H9 (cell line): ENCODE results near the gene CCDC148. TPM values are rescaled to one million over a fixed set of nuclear protein-coding genes. Genes with fewer than 3 reads are reported as not detected.

ENCODE experiments used
- DNase-seq: peaks from one replicate; pipeline ENCODE4 v3.0.0-alpha.2; 2017
- H2AFZ ChIP-seq: one replicate; pipeline ENCODE4 v1.6.1; 2013; ENCODE audit warnings: mild to moderate bottlenecking, low read length, control low read depth, moderate library complexity
- H2AK5ac ChIP-seq: 2 replicates; pipeline ENCODE4 v1.6.1; 2013; ENCODE audit warnings: low read length, control low read depth, mixed read lengths; ENCODE audit not compliant: insufficient read length
- H2BK120ac ChIP-seq: one replicate; pipeline ENCODE4 v1.6.1; 2013; ENCODE audit warnings: low read depth, mild to moderate bottlenecking, low read length, control low read depth, inconsistent platforms; ENCODE audit not compliant: poor library complexity, severe bottlenecking
- H2BK12ac ChIP-seq: 2 replicates; pipeline ENCODE4 v1.6.1; 2013; ENCODE audit warnings: low read length, control low read depth, mixed read lengths, low read depth; ENCODE audit not compliant: insufficient read length
- H2BK15ac ChIP-seq: 2 replicates; pipeline ENCODE4 v1.6.1; 2013; ENCODE audit warnings: low read depth, low read length, control low read depth
- H2BK20ac ChIP-seq: one replicate; pipeline ENCODE4 v1.6.1; 2013; ENCODE audit warnings: low read depth, mild to moderate bottlenecking, low read length, control low read depth, inconsistent platforms; ENCODE audit not compliant: poor library complexity, severe bottlenecking
- H2BK5ac ChIP-seq: 2 replicates; pipeline ENCODE4 v1.6.1; 2013; ENCODE audit warnings: low read length, control low read depth, mixed read lengths; ENCODE audit not compliant: insufficient read length
- H3K14ac ChIP-seq: 2 replicates; pipeline ENCODE4 v1.6.1; 2013; ENCODE audit warnings: low read length, control low read depth; ENCODE audit not compliant: insufficient read depth
- H3K18ac ChIP-seq: 2 replicates; pipeline ENCODE4 v1.6.1; 2013; ENCODE audit warnings: low read depth, mild to moderate bottlenecking, mixed read lengths, low read length, control low read depth; ENCODE audit not compliant: insufficient read length
- H3K23ac ChIP-seq: 2 replicates; pipeline ENCODE4 v1.6.1; 2013; ENCODE audit warnings: low read length, control low read depth, mixed read lengths, low read depth; ENCODE audit not compliant: insufficient read length
- H3K23me2 ChIP-seq: 2 replicates; pipeline ENCODE4 v1.6.1; 2013; ENCODE audit warnings: low read depth, mild to moderate bottlenecking, mixed read lengths, low read length, control low read depth; ENCODE audit not compliant: insufficient read length, poor library complexity, severe bottlenecking
- H3K27ac ChIP-seq: 2 replicates; pipeline ENCODE4 v1.5.1; 2013; ENCODE audit warnings: low read length, control low read depth, mixed read lengths, low read depth; ENCODE audit not compliant: insufficient read length
- H3K27me3 ChIP-seq: 2 replicates; pipeline ENCODE4 v1.6.1; 2013; ENCODE audit warnings: low read length, control low read depth, inconsistent platforms; ENCODE audit not compliant: insufficient read depth
- H3K4ac ChIP-seq: 2 replicates; pipeline ENCODE4 v1.6.1; 2013; ENCODE audit warnings: low read depth, mild to moderate bottlenecking, control low read depth, inconsistent platforms, low read length, moderate library complexity
- H3K4me1 ChIP-seq: 2 replicates; pipeline ENCODE4 v1.6.1; 2013; ENCODE audit warnings: low read length, control low read depth, inconsistent platforms; ENCODE audit not compliant: insufficient read depth
- H3K4me2 ChIP-seq: 2 replicates; pipeline ENCODE4 v1.6.1; 2013; ENCODE audit warnings: low read length, control low read depth, mixed read lengths; ENCODE audit not compliant: insufficient read length, insufficient read depth
- H3K56ac ChIP-seq: 2 replicates; pipeline ENCODE4 v1.6.1; 2013; ENCODE audit warnings: low read depth, mild to moderate bottlenecking, mixed read lengths, low read length, control low read depth; ENCODE audit not compliant: insufficient read length
- H3K79me1 ChIP-seq: 2 replicates; pipeline ENCODE4 v1.6.1; 2013; ENCODE audit warnings: low read depth, mild to moderate bottlenecking, moderate library complexity, low read length, control low read depth, inconsistent platforms; ENCODE audit not compliant: insufficient read depth, poor library complexity, severe bottlenecking
- H3K79me2 ChIP-seq: 2 replicates; pipeline ENCODE4 v1.6.1; 2013; ENCODE audit warnings: low read length, control low read depth, inconsistent platforms; ENCODE audit not compliant: insufficient read depth
- H3K9ac ChIP-seq: 2 replicates; pipeline ENCODE4 v1.6.1; 2013; ENCODE audit warnings: low read length, control low read depth, mixed read lengths; ENCODE audit not compliant: insufficient read length; ENCODE audit errors: extremely low read depth
- H3K9me3 ChIP-seq: one replicate; pipeline ENCODE4 v1.6.1; 2013; ENCODE audit warnings: low read depth, low read length, inconsistent platforms; ENCODE audit not compliant: control insufficient read depth
- H3T11ph ChIP-seq: one replicate; pipeline ENCODE4 v1.6.1; 2013; ENCODE audit warnings: mild to moderate bottlenecking, low read length, control low read depth, inconsistent platforms
- H4K20me1 ChIP-seq: one replicate; pipeline ENCODE4 v1.6.1; 2013; ENCODE audit not compliant: control insufficient read depth, insufficient read length, insufficient read depth
- H4K5ac ChIP-seq: 2 replicates; pipeline ENCODE4 v1.6.1; 2013; ENCODE audit warnings: low read depth, mild to moderate bottlenecking, mixed read lengths, low read length, control low read depth; ENCODE audit not compliant: insufficient read length
- H4K8ac ChIP-seq: replicated peaks from 2 replicates; pipeline ENCODE4 v1.6.1; 2013; ENCODE audit warnings: low read length, control low read depth, mixed read lengths, low read depth; ENCODE audit not compliant: insufficient read length
- H4K91ac ChIP-seq: 2 replicates; pipeline ENCODE4 v1.6.1; 2013; ENCODE audit warnings: low read depth, mild to moderate bottlenecking, moderate library complexity, mixed read lengths, low read length, control low read depth; ENCODE audit not compliant: insufficient read length
- H3K27ac Mint-ChIP-seq, 3 experiments: 2 replicates in 2 of 3; 3 replicates in 1 of 3; pipeline ENCODE4 v1.8.0; 2020 to 2021; ENCODE audit warnings: mixed read lengths in 3 of 3, mild to moderate bottlenecking in 1 of 3, moderate library complexity in 1 of 3
- H3K27me3 Mint-ChIP-seq: 2 replicates; pipeline ENCODE4 v1.8.0; 2021; ENCODE audit warnings: low read depth, mild to moderate bottlenecking, moderate library complexity, mixed read lengths
- H3K36me3 Mint-ChIP-seq, 3 experiments: 2 replicates in 2 of 3; 3 replicates in 1 of 3; pipeline ENCODE4 v1.8.0; 2020 to 2021; ENCODE audit warnings: low read depth in 3 of 3, mixed read lengths in 3 of 3; ENCODE audit not compliant: insufficient read depth in 1 of 3
- H3K4me1 Mint-ChIP-seq, 2 experiments: 2 replicates each; pipeline ENCODE4 v1.8.0; 2020; ENCODE audit warnings: mixed read lengths in 2 of 2
- H3K4me3 Mint-ChIP-seq, 2 experiments: 2 replicates in 1 of 2; 3 replicates in 1 of 2; pipeline ENCODE4 v1.8.0; 2020 to 2021; ENCODE audit warnings: mild to moderate bottlenecking in 2 of 2, mixed read lengths in 2 of 2, moderate library complexity in 1 of 2
- H3K9me3 Mint-ChIP-seq, 2 experiments: 2 replicates in 1 of 2; 3 replicates in 1 of 2; pipeline ENCODE4 v1.8.0; 2020; ENCODE audit warnings: mild to moderate bottlenecking in 2 of 2, mixed read lengths in 2 of 2, moderate library complexity in 1 of 2
- CTCF ChIP-seq: fragments of 200-600 bp; sonication (generic); conservative IDR thresholded peaks from 3 replicates; pipeline ENCODE4 v1.8.0; 2021; ENCODE audit warnings: antibody characterized with exemption, mild to moderate bottlenecking
- WGBS: extraction: QIAGEN DNeasy Blood & Tissue Kit; methylation state at CpG from one replicate; pipeline ENCODE4 v1.1.7; 2013; ENCODE audit warnings: missing lambda C conversion rate, low lambda C conversion rate, mixed read lengths; ENCODE audit not compliant: insufficient read length; ENCODE audit errors: extremely low coverage; 5-methylcytosine and 5-hydroxymethylcytosine counted together
- total RNA-seq: library from RNA; stranded (reverse); gene quantifications from 2 replicates; pipeline ENCODE4 v1.2.1, GENCODE V29; 2021

Gene CCDC148
- total RNA-seq, 1 experiment from 2014 or later = 1.5 TPM

GRCh38 chr2:158460632-158461297 is 4.2 kb upstream of the CCDC148 start:
- Histone ChIP-seq H4K91ac (no peak overlapping the region), H2BK5ac (no peak overlapping the region), H2BK12ac (no peak overlapping the region), H3K4ac (no peak overlapping the region), H3K27ac (no peak overlapping the region), H3K23me2 (peaks cover 8% of the 10 kb centered on the region), H2AFZ (no peak overlapping the region), H3K79me1 (no peaks in the 10 kb centered on the region), H3K4me2 (no peak overlapping the region), H3K9ac (no peak overlapping the region), H3K14ac (no peak overlapping the region), H4K8ac (no peak overlapping the region), H3K4me1 (peaks cover 4% of the 10 kb centered on the region; the same call in 1 of the 2 replicates), H2BK120ac (no peak overlapping the region), H2BK15ac (no peak overlapping the region), H3K56ac (no peak overlapping the region), H2AK5ac (no peak overlapping the region), H3K27me3 (no peaks in the 10 kb centered on the region), H3K23ac (no peak overlapping the region), H3T11ph (no peak overlapping the region), H4K5ac (no peak overlapping the region), H4K20me1 (no peaks in the 10 kb centered on the region), H3K18ac (no peak overlapping the region), H3K79me2 (peaks cover 24% of the 10 kb centered on the region; the same call in 1 of the 2 replicates), H3K9me3 (no peaks in the 10 kb centered on the region), H2BK20ac (no peak overlapping the region)
- WGBS = no CpG with 5 or more reads among the region's 3 CpGs
- Mint-ChIP-seq H3K27me3 (no peaks in the 10 kb centered on the region), H3K4me1 (peaks cover 40 to 43% of the 10 kb centered on the region in 2 experiments), H3K27ac (no peak overlapping the region), H3K4me3 (no peak overlapping the region), H3K9me3 (no peaks in the 10 kb centered on the region), H3K36me3 (peaks cover 0 to 3% (median 3%) of the 10 kb centered on the region in 3 experiments; a peak in 2 of 7 replicates)
- DNase-seq = no peak
- TF ChIP-seq CTCF = peak; percentile 35; the same call in 2 of the 3 replicates
